Suppressor macrophage (primary cell): ENCODE data around the gene CDC20.
"Not testable (repeated sequence)": the region's sequence is repeated elsewhere in the genome, so short reads cannot be mapped to it uniquely, and the experiment has no call there.

Source experiments
- DNase-seq, 4 experiments: peaks; one replicate each; pipeline ENCODE4 v3.0.0-alpha.2; 2020 to 2022

CDC20 gene

GRCh38 chr1:43383449-43383848 lies 24.7 kb downstream of the CDC20 start:
- DNase-seq, result no peak

GRCh38 chr1:43386676-43387075 lies 27.9 kb downstream of the CDC20 start:
- no peak for DNase-seq

GRCh38 chr1:43387976-43388599 lies 29.3 kb downstream of the CDC20 start:
- peak in 3 of 4 experiments; percentile 19 to 54 (median 53) for DNase-seq

- peak in 1 of 4 experiments; percentile 22 for DNase-seq
These were observed 29.8 kb downstream of the CDC20 start for GRCh38 chr1:43388613-43389012.

- DNase-seq, result peak; percentile 97 to 98 (median 98)
These were observed 30.8 kb downstream of the CDC20 start, which contains the start of the genes MED8 and SZT2 for GRCh38 chr1:43389326-43390313. Gene MED8 (minus strand): TSS chr1:43389800. CDS start chr1:43389764, 36 bp downstream. Gene SZT2 (plus strand): TSS chr1:43389899. CDS start chr1:43389969, 70 bp downstream.

GRCh38 chr1:43392702-43393101 lies 33.9 kb downstream of the CDC20 start:
- DNase-seq, result no peak

- DNase-seq, result no peak
These were observed 36.7 kb downstream of the CDC20 start for GRCh38 chr1:43395523-43395922.

GRCh38 chr1:43396059-43396458 lies 37.3 kb downstream of the CDC20 start:
- no peak for DNase-seq

GRCh38 chr1:43398227-43398626 lies 39.4 kb downstream of the CDC20 start:
- no peak for DNase-seq

GRCh38 chr1:43400441-43400840 lies 41.7 kb downstream of the CDC20 start:
- DNase-seq, result not testable (repeated sequence)

GRCh38 chr1:43402089-43402865 lies 43.5 kb downstream of the CDC20 start:
- DNase-seq, result no peak

- DNase-seq, result no peak
These were observed 45.6 kb downstream of the CDC20 start for GRCh38 chr1:43404353-43404752.

GRCh38 chr1:43405219-43405875 lies 46.6 kb downstream of the CDC20 start:
- DNase-seq, result no peak

- DNase-seq, result no peak
These were observed 47.1 kb downstream of the CDC20 start for GRCh38 chr1:43405876-43406234.

- DNase-seq, result no peak
These were observed 51.8 kb downstream of the CDC20 start for GRCh38 chr1:43410571-43410970.
